ENCODE data around the gene TTC3. TPM values are rescaled to one million over a fixed set of nuclear protein-coding genes. Genes with fewer than 3 reads are reported as not detected.
"Not testable (repeated sequence)": the region's sequence is repeated elsewhere in the genome, so short reads cannot be mapped to it uniquely, and the experiment has no call there.

Gene TTC3
- total RNA-seq, 1 donor from 2014 or later: 210 TPM

GRCh38 chr21:37088186-37088735 is 15.2 kb downstream of the TTC3 start:
- no peak for DNase-seq (ENCODE audit: low read depth)

GRCh38 chr21:37093977-37094376 is 20.9 kb downstream of the TTC3 start:
- no peak for DNase-seq (ENCODE audit: low read depth)

DNA sequence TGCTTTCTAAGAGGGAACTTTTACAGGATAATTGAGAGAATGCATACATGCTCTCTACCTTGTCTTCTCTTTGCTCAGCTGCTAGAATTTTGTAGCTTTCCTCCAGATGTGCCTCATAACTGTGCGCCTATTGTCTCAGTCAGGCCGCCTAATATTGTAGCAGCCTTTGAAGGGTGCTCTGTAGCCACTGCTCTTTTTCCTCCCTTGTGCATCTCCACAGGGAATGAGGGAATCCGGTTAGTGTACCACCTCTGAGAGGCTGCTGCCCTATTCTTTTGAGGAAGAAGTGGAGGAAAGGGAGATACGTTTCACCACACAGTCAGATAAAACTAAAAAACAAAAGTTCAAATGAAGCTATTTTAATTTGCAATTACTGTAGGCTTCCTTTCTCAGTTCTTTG is 22.8 kb downstream of the TTC3 start:
- DNase-seq (ENCODE audit: low read depth): no peak

DNA sequence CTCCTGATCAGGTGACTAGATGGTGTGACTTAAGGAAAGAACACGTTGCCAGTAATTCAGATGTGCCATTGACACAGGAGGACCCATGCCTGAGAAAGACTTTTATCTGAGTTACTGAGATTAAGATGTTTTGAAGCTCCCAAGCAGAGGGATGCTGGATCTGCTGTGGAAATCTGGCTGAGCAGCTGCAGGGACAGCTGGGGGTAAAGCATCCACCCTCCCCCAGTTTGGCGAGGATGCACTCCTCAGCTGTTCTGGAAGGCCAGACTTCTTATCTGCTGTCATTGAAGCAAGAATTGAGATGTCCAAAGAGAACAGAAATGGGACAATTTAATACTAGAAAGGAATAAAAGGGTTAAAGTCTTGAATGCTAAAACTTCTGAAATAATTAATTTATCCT is 25.7 kb downstream of the TTC3 start:
- DNase-seq (ENCODE audit: low read depth): peak; percentile 90

DNA sequence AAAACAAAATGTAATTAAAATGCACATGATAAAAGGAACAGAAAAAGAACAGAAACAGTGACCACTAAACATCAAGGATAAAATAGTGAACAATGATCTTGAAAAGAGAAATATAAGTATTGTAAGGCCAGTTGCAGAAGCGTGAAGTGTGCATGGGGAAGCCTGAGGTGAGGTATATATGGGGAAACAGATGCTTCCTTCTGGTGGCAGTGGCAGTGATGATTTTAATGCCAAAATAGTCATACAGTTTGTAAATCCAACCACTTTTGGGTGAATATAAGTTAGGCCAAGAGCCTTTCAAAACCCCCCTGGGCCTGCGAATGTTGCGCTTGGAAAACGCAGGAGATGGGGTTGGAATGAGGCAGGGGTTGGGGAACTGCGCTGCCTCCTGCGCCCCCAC is 27.3 kb downstream of the TTC3 start:
- DNase-seq (ENCODE audit: low read depth): no peak

DNA sequence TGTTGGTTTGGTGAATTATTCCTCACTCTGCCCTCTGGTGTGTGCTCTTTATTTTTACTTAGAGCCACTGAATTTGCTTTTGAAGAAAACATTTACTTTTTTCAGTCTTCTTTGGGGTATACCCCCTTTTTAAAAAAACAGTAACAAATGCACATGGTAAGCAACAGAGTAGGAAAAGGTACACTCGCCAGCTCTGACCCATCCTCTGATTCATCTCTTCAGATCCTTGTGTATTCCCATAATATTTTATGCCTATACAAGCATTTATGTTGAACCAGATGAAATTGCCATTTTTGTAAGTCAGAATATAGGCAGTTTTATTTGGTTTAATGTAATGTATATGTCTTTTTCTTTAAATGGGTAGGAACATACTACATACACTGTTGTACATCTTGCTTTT is 28.3 kb downstream of the TTC3 start:
- DNase-seq (ENCODE audit: low read depth): no peak

DNA sequence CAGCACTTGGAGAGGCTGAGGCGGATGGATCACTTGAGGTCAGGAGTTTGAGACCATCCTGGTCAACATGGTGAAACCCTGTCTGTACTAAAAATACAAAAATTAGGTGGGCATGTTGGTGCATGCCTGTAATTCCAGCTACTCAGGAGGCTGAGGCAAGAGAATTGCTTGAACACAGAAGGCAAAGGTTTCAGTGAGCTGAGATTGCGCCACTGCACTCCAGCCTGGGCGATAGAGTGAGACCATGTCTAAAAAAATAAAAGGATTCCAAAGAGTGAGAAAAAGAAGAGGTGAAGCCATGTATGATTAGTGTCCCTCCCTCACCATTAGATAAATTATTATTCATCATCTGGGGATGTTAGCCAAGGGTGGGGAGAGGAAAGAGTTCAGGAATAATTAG is 29.7 kb downstream of the TTC3 start:
- DNase-seq (ENCODE audit: low read depth): not testable (repeated sequence)

DNA sequence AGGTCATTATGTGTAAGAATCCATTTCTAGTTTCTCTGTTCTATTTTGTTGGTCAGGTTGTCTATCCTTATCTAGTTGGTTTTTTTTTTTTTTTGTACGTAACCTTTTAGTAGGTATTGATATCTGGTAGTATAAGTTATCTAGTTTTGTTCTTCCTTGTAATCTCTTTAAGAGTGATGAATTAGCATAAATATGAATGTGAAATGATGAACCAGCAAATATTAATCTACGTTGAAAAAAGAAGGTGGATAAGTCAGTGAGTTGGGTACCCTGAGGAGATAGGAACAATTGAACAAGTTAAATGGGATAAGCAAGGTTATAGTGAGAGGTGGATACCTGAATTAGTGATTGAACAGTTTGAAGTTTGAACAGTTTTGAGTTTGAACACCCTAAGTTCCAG is 33.9 kb downstream of the TTC3 start:
- DNase-seq (ENCODE audit: low read depth): no peak

DNA sequence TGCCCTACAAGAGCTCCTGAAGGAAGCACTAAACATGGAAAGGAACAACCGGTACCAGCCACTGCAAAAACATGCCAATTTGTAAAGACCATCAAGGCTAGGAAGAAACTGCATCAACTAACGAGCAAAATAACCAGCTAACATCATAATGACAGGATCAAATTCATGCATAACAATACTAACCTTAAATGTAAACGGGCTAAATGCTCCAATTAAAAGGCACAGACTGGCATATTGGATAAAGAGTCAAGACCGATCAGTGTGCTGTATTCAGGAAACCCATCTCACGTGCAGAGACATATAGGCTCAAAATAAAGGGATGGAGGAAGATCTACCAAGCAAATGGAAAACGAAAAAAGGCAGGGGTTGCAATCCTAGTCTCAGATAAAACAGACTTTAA is 38.0 kb downstream of the TTC3 start:
- not testable (repeated sequence) for DNase-seq (ENCODE audit: low read depth)

- not testable (repeated sequence) for DNase-seq (ENCODE audit: low read depth)
Observed at GRCh38 chr21:37114301-37114700, 41.2 kb downstream of the TTC3 start.

GRCh38 chr21:37116459-37116858 is 43.4 kb downstream of the TTC3 start:
- DNase-seq (ENCODE audit: low read depth): not testable (repeated sequence)

GRCh38 chr21:37117204-37117603 is 44.1 kb downstream of the TTC3 start:
- DNase-seq (ENCODE audit: low read depth): no peak

GRCh38 chr21:37118187-37118826 is 45.3 kb downstream of the TTC3 start:
- no peak for DNase-seq (ENCODE audit: low read depth)

DNA sequence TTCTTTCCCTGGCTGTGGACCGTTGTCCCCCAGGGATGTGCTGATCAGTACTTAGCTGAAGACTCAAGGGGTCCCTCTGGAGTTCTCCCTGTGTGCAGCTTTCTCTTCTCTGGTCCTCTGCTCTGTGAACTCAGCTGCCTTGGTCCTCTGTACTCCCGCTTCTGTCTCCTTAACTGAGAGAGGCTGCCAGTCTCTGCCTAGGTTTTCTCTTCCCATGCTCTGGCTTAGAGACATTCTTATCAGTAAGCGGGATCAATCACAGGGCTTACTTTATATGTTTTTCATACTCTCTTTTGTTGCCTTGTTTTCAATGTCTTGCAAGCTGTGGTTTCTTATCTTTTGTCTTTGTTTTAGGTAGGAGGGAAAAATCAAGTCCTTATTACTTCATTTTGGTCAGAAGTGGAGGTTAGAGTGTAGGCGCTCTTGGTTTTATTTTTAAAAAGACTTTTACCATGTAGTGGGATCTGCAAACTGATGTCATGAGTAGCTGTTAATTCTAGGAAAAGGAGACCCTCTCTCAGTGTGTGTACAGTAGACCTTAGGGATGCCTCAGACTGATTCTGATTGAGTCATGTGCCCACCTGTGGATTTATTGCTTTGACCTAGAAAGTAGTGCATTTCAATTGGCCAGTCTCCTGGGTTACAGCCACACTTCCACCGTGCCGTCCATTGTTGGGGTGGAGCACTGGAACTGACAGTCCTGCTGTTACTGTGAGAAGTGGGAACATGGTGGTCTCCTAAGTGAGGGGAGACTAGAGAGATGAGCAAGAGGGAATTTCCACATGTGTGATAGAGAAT is 46.6 kb downstream of the TTC3 start:
- DNase-seq (ENCODE audit: low read depth): no peak

DNA sequence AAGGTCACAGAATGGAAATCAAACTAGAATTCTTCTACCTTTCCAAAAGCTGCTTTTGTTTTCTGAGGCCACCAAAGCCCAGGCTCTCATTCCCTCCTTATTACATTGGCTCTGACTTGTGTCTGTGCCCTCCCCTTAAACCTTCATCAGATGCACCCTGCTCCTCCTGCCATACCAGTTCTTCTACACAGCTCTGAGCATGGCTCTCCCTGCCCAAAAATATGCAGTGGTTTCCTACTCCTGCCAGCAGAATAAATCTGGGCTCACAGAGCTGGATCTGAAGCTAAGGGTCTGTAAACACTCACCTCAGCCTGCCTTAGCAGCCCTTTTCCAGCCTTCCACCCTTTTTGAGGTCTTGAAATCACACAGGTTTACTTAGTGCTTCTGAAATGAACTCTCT is 55.0 kb downstream of the TTC3 start:
- peak; percentile 39 for DNase-seq (ENCODE audit: low read depth)

GRCh38 chr21:37130971-37131370 is 57.9 kb downstream of the TTC3 start:
- DNase-seq (ENCODE audit: low read depth): no peak

- no peak for DNase-seq (ENCODE audit: low read depth)
Observed at GRCh38 chr21:37136261-37136660, 63.2 kb downstream of the TTC3 start.

DNA sequence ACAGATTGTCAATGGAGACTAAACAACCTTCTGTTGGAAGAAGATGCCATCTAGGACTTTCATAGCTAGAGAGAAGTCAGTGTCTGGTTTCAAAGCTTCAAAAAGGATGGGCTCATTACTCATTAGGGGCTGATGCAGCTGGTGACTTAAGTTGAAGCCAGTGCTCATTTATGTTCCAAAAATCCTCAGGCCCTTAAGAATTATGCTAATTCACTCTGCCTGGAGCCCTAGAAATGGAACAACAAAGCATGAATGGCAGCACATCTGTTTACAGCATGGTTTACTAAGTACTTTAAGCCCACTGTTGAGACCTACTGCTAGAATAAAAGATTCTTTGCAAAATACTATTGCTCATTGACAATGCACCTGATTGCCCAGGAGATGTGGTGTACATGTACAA is 63.7 kb downstream of the TTC3 start:
- DNase-seq (ENCODE audit: low read depth): no peak

DNA sequence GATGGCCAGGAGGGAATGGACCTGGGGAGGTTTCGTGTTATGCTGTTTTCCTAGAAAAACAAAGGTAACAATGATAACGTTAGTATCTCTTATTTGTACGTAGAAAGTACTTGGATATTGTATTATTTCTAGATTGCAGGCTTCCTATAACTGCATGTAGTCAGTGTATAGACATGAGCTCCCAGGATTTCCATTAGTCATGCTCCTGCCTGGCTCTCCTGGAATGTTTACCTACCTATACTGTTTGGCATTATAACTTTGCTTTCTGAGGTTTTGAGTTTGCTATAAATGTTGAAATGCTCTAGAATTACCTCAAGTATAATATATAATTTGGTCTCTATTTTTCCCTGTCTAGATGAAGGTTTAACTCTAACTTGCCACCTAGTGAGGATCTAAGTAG is 66.1 kb downstream of the TTC3 start:
- no peak for DNase-seq (ENCODE audit: low read depth)

GRCh38 chr21:37139902-37140301 is 66.8 kb downstream of the TTC3 start:
- DNase-seq (ENCODE audit: low read depth): peak; percentile 35

GRCh38 chr21:37143392-37143791 is 70.3 kb downstream of the TTC3 start:
- DNase-seq (ENCODE audit: low read depth): not testable (repeated sequence)

- DNase-seq (ENCODE audit: low read depth): no peak
Observed at GRCh38 chr21:37145635-37146111, 72.6 kb downstream of the TTC3 start.
